Thyroid gland (tissue), 4 donors: Measurements from ENCODE around the gene NUDCD3. TPM values are rescaled to one million over a fixed set of nuclear protein-coding genes. Genes with fewer than 3 reads are reported as not detected.

ENCODE experiments used
- DNase-seq, 2 donors: peaks; one replicate each; pipeline ENCODE4 v3.0.0-alpha.2; 2019
- H3K27ac ChIP-seq, 3 donors: fragments of 200-600 bp; sonication (generic); 1 replicate in 2 of 3; 2 replicates in 1 of 3; pipeline ENCODE4 v1.5.1; 2016 to 2019; ENCODE audit warnings: mild to moderate bottlenecking in 1 of 3, moderate library complexity in 1 of 3
- H3K27me3 ChIP-seq: fragments of 200-600 bp; sonication (generic); one replicate; pipeline ENCODE4 v1.5.1; 2019
- H3K36me3 ChIP-seq, 2 donors: fragments of 200-600 bp; sonication (generic); one replicate each; pipeline ENCODE4 v1.5.1; 2016 to 2019
- H3K4me1 ChIP-seq, 2 donors: fragments of 200-600 bp; sonication (generic); one replicate each; pipeline ENCODE4 v1.5.1; 2017 to 2019
- H3K4me3 ChIP-seq, 3 donors: fragments of 200-600 bp; sonication (generic); replicated peaks in 1 of 3; 1 replicate in 2 of 3; 2 replicates in 1 of 3; pipeline ENCODE4 v1.5.1; 2016; ENCODE audit warnings: mild to moderate bottlenecking in 1 of 3
- H3K9me3 ChIP-seq: fragments of 200-600 bp; sonication (generic); one replicate; pipeline ENCODE4 v1.5.1; 2017
- CTCF ChIP-seq, 6 experiments: fragments of 200-600 bp in 3 of 6; fragments of 450-650 bp in 3 of 6; sonication (generic) in 3 of 6; IDR thresholded peaks; one replicate each; pipeline ENCODE4 v1.5.1; 2016 to 2019; ENCODE audit warnings: antibody characterized with exemption in 6 of 6, mild to moderate bottlenecking in 2 of 6, inconsistent platforms in 1 of 6, moderate library complexity in 1 of 6
- POLR2A ChIP-seq, 2 donors: fragments of 450-650 bp; IDR thresholded peaks; one replicate each; pipeline ENCODE4 v1.6.1; 2017; ENCODE audit warnings: antibody characterized with exemption in 2 of 2, mild to moderate bottlenecking in 2 of 2, moderate library complexity in 1 of 2
- WGBS, 2 donors: methylation state at CpG; one replicate each; pipeline ENCODE4 v1.1.5; 2017; 5-methylcytosine and 5-hydroxymethylcytosine counted together
- intact Hi-C: fragments of 100-400 bp; cut with DNase I; formaldehyde crosslinking; loops from one replicate; pipeline ENCODE4 v1.15.1; 2023
- total RNA-seq, 4 donors: library from RNA; depleted of rRNA; stranded (reverse); fragments of >200 nt; gene quantifications; one replicate each; pipeline ENCODE4 v1.2.3, GENCODE V29; 2016

NUDCD3 gene
- total RNA-seq, 4 donors from 2014 or later, result 41.4 to 76.9 (median 52.0) TPM

GRCh38 chr7:44448922-44449583 is 41.4 kb downstream of the NUDCD3 start:
- no peak overlapping the region for H3K27ac ChIP-seq
- no peak overlapping the region for H3K4me3 ChIP-seq
- no peaks in the 10 kb centered on the region for H3K27me3 ChIP-seq
- H3K36me3 ChIP-seq, result no peaks in the 10 kb centered on the region
- no peak for DNase-seq
- intact Hi-C loops, result no loop called here
- TF ChIP-seq POLR2A (IDR thresholded peaks at IDR 0.05) (no peak), CTCF (IDR thresholded peaks at IDR 0.05) (no peak)
- 75 to 80% methylated on average over 4 of the region's 4 CpGs for WGBS, 2 donors
- H3K4me1 ChIP-seq, result peaks cover 5 to 8% of the 10 kb centered on the region in 2 donors
- H3K9me3 ChIP-seq, result no peaks in the 10 kb centered on the region

GRCh38 chr7:44447874-44448425 is 42.5 kb downstream of the NUDCD3 start:
- TF ChIP-seq CTCF (IDR thresholded peaks at IDR 0.05) (no peak), POLR2A (IDR thresholded peaks at IDR 0.05) (no peak)
- Histone ChIP-seq H3K27ac (no peak overlapping the region), H3K36me3 (no peaks in the 10 kb centered on the region), H3K4me3 (no peak overlapping the region), H3K9me3 (no peaks in the 10 kb centered on the region), H3K27me3 (no peaks in the 10 kb centered on the region), H3K4me1 (peaks cover 5 to 8% of the 10 kb centered on the region in 2 donors)
- no peak for DNase-seq
- intact Hi-C loops, result no loop called here
- 93 to 96% methylated on average over 5 of the region's 5 CpGs for WGBS, 2 donors

GRCh38 chr7:44445986-44446671 is 44.3 kb downstream of the NUDCD3 start:
- no peaks in the 10 kb centered on the region for H3K36me3 ChIP-seq
- DNase-seq, result no peak
- no peaks in the 10 kb centered on the region for H3K9me3 ChIP-seq
- no peak overlapping the region for H3K4me3 ChIP-seq
- no peaks in the 10 kb centered on the region for H3K27me3 ChIP-seq
- no peak overlapping the region for H3K27ac ChIP-seq
- 70 to 85% methylated on average over 2 of the region's 2 CpGs for WGBS, 2 donors
- TF ChIP-seq POLR2A (IDR thresholded peaks at IDR 0.05) (no peak), CTCF (IDR thresholded peaks at IDR 0.05) (no peak)
- H3K4me1 ChIP-seq, result peaks cover 5 to 8% of the 10 kb centered on the region in 2 donors
- intact Hi-C loops, result no loop called here

GRCh38 chr7:44441079-44441478 is 49.4 kb downstream of the NUDCD3 start:
- no peaks in the 10 kb centered on the region for H3K36me3 ChIP-seq
- intact Hi-C loops, result no loop called here
- H3K4me3 ChIP-seq, result no peak overlapping the region
- H3K27me3 ChIP-seq, result no peaks in the 10 kb centered on the region
- TF ChIP-seq CTCF (IDR thresholded peaks at IDR 0.05) (no peak), POLR2A (IDR thresholded peaks at IDR 0.05) (no peak)
- 96 to 97% methylated on average over 3 of the region's 3 CpGs for WGBS, 2 donors
- no peak overlapping the region for H3K27ac ChIP-seq
- no peaks in the 10 kb centered on the region for H3K9me3 ChIP-seq
- peaks cover 0 to 2% of the 10 kb centered on the region in 2 donors for H3K4me1 ChIP-seq
- no peak for DNase-seq

GRCh38 chr7:44440577-44441078 is 49.8 kb downstream of the NUDCD3 start:
- no peak overlapping the region for H3K4me3 ChIP-seq
- H3K9me3 ChIP-seq, result no peaks in the 10 kb centered on the region
- no peak for DNase-seq
- TF ChIP-seq CTCF (IDR thresholded peaks at IDR 0.05) (no peak), POLR2A (IDR thresholded peaks at IDR 0.05) (no peak)
- intact Hi-C loops, result no loop called here
- no peaks in the 10 kb centered on the region for H3K27me3 ChIP-seq
- no peaks in the 10 kb centered on the region for H3K36me3 ChIP-seq
- H3K27ac ChIP-seq, result no peak overlapping the region
- no peaks in the 10 kb centered on the region for H3K4me1 ChIP-seq
